ENCODE measurements around the gene FAM200A.

FAM200A gene

DNA sequence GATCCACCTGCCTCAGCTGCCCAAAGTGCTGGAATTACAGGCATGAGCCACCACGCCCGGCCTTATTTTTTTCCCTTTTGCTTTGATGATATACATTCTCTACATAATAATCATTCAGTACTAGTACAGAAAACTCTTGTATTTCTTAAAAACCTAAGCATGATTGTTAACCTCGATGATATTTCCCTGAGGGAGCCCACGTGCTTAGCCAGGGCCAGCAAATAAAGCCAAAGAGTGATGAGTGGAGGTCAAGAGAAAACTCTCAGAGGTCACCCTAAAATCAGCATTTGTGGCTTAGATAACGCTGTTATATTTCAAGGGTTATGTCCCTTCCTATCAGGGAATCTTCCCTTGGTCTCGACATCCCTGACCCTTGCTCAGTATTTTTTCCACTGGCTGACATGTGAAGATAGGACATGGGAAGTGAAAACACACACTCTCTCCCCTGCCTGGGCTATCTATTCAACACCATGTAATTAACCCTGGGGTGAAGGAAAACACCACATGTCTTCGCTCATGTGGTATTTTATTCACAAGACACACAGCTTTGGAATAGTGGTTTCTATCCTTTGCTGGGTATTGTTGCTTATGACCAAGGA is 12.6 kb downstream of the FAM200A start:
- H3K14ac ChIP-seq (ENCODE audit: low read length), result no peak overlapping the region
- H2BK12ac ChIP-seq (ENCODE audit: low read length), result no peak overlapping the region
- no peak overlapping the region for H2BK5ac ChIP-seq (ENCODE audit: low read length)
- WGBS, 2 donors (ENCODE audit: extremely low coverage in 2 of 2, insufficient read length in 2 of 2, insufficient replicate concordance in 1 of 2), result no CpG with 5 or more reads among the region's 7 CpGs
- no peak overlapping the region for H3K4ac ChIP-seq (ENCODE audit: low read length)
- no peaks in the 10 kb centered on the region for H3K27me3 ChIP-seq (ENCODE audit: control insufficient read depth in 3 of 3, insufficient read depth in 3 of 3, low read depth in 1 of 3, low read length in 3 of 3)
- no peak overlapping the region for H3K27ac ChIP-seq (replicated peaks; ENCODE audit: low read length)
- no peak overlapping the region for H3K23ac ChIP-seq (ENCODE audit: low read depth, low read length, poor library complexity)
- H3K36me3 ChIP-seq (replicated peaks in 1 of 2; ENCODE audit: control insufficient read depth in 2 of 2, insufficient read depth in 2 of 2, low read length in 2 of 2), result peaks cover 2 to 16% of the 10 kb centered on the region in 2 donors
- H2AK5ac ChIP-seq (ENCODE audit: low read depth, low read length), result no peak overlapping the region
- H3K9me3 ChIP-seq (replicated peaks in 1 of 2; ENCODE audit: control insufficient read depth in 2 of 2, insufficient read depth in 1 of 2, low read depth in 1 of 2, low read length in 2 of 2), result peaks cover 11 to 36% of the 10 kb centered on the region in 2 donors
- no peak for DNase-seq (ENCODE audit: low spot score)
- no peak overlapping the region for H2AFZ ChIP-seq (ENCODE audit: low read length)
- H4K91ac ChIP-seq (ENCODE audit: low read depth, low read length, poor library complexity), result no peak overlapping the region
- no peak overlapping the region for H3K9ac ChIP-seq (ENCODE audit: low read depth, low read length, poor library complexity)
- no peak overlapping the region for H3K18ac ChIP-seq (ENCODE audit: low read length)
- H3K4me3 ChIP-seq (ENCODE audit: low read length in 2 of 2), result no peak overlapping the region
- H3K4me1 ChIP-seq (ENCODE audit: control insufficient read depth in 2 of 2, insufficient read depth in 1 of 2, low read depth in 1 of 2, low read length in 2 of 2), result no peaks in the 10 kb centered on the region
- no peak overlapping the region for H2BK15ac ChIP-seq (ENCODE audit: low read length)
- H3K4me2 ChIP-seq (ENCODE audit: insufficient read depth, low read length, poor library complexity, severe bottlenecking), result no peak overlapping the region
- H3K79me1 ChIP-seq (ENCODE audit: low read depth, low read length), result no peaks in the 10 kb centered on the region
- no peak overlapping the region for H4K8ac ChIP-seq (ENCODE audit: low read depth, low read length)
- no peak overlapping the region for H2BK120ac ChIP-seq (ENCODE audit: low read depth, low read length)

DNA sequence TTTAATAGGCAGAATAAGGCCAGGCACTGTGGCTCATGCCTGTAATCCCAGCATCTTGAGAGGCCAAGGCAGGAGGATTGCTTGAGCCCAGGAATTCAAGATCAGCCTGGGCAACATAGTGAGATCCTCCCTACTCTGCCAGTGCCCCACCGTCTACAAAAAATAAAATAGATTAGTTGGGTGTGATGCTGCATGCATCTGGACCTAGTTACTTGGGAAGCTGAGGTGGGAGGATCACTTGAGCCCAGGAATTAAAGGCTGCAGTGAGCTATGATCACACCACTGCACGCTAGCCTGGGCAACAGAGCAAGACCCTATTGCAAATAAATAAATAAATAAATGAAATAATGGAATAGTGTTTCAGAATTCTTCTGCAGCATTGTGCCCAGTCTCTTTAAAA is 16.2 kb downstream of the FAM200A start:
- Histone ChIP-seq H3K27me3 (ENCODE audit: control insufficient read depth in 3 of 3, insufficient read depth in 3 of 3, low read depth in 1 of 3, low read length in 3 of 3) (no peaks in the 10 kb centered on the region), H3K4me1 (ENCODE audit: control insufficient read depth in 2 of 2, insufficient read depth in 1 of 2, low read depth in 1 of 2, low read length in 2 of 2) (no peaks in the 10 kb centered on the region), H3K79me1 (ENCODE audit: low read depth, low read length) (no peaks in the 10 kb centered on the region), H3K4me3 (ENCODE audit: low read length in 2 of 2) (no peak overlapping the region), H3K4me2 (ENCODE audit: insufficient read depth, low read length, poor library complexity, severe bottlenecking) (no peak overlapping the region), H3K9me3 (replicated peaks in 1 of 2; ENCODE audit: control insufficient read depth in 2 of 2, insufficient read depth in 1 of 2, low read depth in 1 of 2, low read length in 2 of 2) (peaks cover 40 to 47% of the 10 kb centered on the region in 2 donors), H2AK5ac (ENCODE audit: low read depth, low read length) (no peak overlapping the region), H3K4ac (ENCODE audit: low read length) (no peak overlapping the region), H2AFZ (ENCODE audit: low read length) (no peak overlapping the region), H3K27ac (replicated peaks; ENCODE audit: low read length) (no peak overlapping the region), H3K36me3 (replicated peaks in 1 of 2; ENCODE audit: control insufficient read depth in 2 of 2, insufficient read depth in 2 of 2, low read length in 2 of 2) (peaks cover 26 to 39% of the 10 kb centered on the region in 2 donors), H3K14ac (ENCODE audit: low read length) (no peak overlapping the region), H2BK120ac (ENCODE audit: low read depth, low read length) (no peak overlapping the region), H2BK15ac (ENCODE audit: low read length) (no peak overlapping the region), H4K91ac (ENCODE audit: low read depth, low read length, poor library complexity) (no peak overlapping the region), H3K23ac (ENCODE audit: low read depth, low read length, poor library complexity) (no peak overlapping the region), H3K18ac (ENCODE audit: low read length) (no peak overlapping the region), H3K9ac (ENCODE audit: low read depth, low read length, poor library complexity) (no peak overlapping the region), H2BK12ac (ENCODE audit: low read length) (no peak overlapping the region), H2BK5ac (ENCODE audit: low read length) (no peak overlapping the region), H4K8ac (ENCODE audit: low read depth, low read length) (no peak overlapping the region)
- no peak for DNase-seq (ENCODE audit: low spot score)
- WGBS, 2 donors (ENCODE audit: extremely low coverage in 2 of 2, insufficient read length in 2 of 2, insufficient replicate concordance in 1 of 2), result no CpG with 5 or more reads among the region's 2 CpGs

DNA sequence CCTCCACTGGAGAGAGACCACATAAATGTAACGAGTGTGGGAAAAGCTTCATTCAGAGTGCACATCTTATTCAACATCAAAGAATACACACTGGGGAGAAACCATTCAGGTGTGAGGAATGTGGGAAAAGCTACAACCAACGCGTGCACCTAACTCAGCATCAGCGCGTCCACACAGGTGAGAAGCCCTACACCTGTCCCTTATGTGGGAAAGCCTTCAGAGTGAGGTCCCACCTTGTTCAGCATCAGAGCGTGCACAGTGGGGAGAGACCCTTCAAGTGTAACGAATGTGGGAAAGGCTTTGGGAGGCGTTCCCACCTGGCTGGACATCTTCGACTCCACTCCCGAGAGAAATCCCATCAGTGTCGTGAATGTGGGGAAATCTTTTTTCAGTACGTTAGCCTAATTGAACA is 20.6 kb downstream of the FAM200A start:
- H2BK5ac ChIP-seq (ENCODE audit: low read length), result no peak overlapping the region
- no peak overlapping the region for H3K9ac ChIP-seq (ENCODE audit: low read depth, low read length, poor library complexity)
- H3K27ac ChIP-seq (replicated peaks; ENCODE audit: low read length), result no peak overlapping the region
- no peaks in the 10 kb centered on the region for H3K27me3 ChIP-seq (ENCODE audit: control insufficient read depth in 3 of 3, insufficient read depth in 3 of 3, low read depth in 1 of 3, low read length in 3 of 3)
- H2BK15ac ChIP-seq (ENCODE audit: low read length), result no peak overlapping the region
- no peak overlapping the region for H2BK12ac ChIP-seq (ENCODE audit: low read length)
- no CpG with 5 or more reads among the region's 12 CpGs for WGBS, 2 donors (ENCODE audit: extremely low coverage in 2 of 2, insufficient read length in 2 of 2, insufficient replicate concordance in 1 of 2)
- no peak overlapping the region for H3K14ac ChIP-seq (ENCODE audit: low read length)
- H3K18ac ChIP-seq (ENCODE audit: low read length), result no peak overlapping the region
- H4K8ac ChIP-seq (ENCODE audit: low read depth, low read length), result no peak overlapping the region
- no peaks in the 10 kb centered on the region for H3K4me1 ChIP-seq (ENCODE audit: control insufficient read depth in 2 of 2, insufficient read depth in 1 of 2, low read depth in 1 of 2, low read length in 2 of 2)
- H3K36me3 ChIP-seq (replicated peaks in 1 of 2; ENCODE audit: control insufficient read depth in 2 of 2, insufficient read depth in 2 of 2, low read length in 2 of 2), result peaks cover 42 to 78% of the 10 kb centered on the region in 2 donors
- H3K79me1 ChIP-seq (ENCODE audit: low read depth, low read length), result no peaks in the 10 kb centered on the region
- H2AFZ ChIP-seq (ENCODE audit: low read length), result no peak overlapping the region
- no peak overlapping the region for H3K4me3 ChIP-seq (ENCODE audit: low read length in 2 of 2)
- H3K9me3 ChIP-seq (replicated peaks in 1 of 2; ENCODE audit: control insufficient read depth in 2 of 2, insufficient read depth in 1 of 2, low read depth in 1 of 2, low read length in 2 of 2), result peaks cover 44 to 57% of the 10 kb centered on the region in 2 donors
- H3K4me2 ChIP-seq (ENCODE audit: insufficient read depth, low read length, poor library complexity, severe bottlenecking), result no peak overlapping the region
- no peak overlapping the region for H3K23ac ChIP-seq (ENCODE audit: low read depth, low read length, poor library complexity)
- H3K4ac ChIP-seq (ENCODE audit: low read length), result no peak overlapping the region
- DNase-seq (ENCODE audit: low spot score), result no peak
- no peak overlapping the region for H4K91ac ChIP-seq (ENCODE audit: low read depth, low read length, poor library complexity)
- no peak overlapping the region for H2AK5ac ChIP-seq (ENCODE audit: low read depth, low read length)
- no peak overlapping the region for H2BK120ac ChIP-seq (ENCODE audit: low read depth, low read length)

DNA sequence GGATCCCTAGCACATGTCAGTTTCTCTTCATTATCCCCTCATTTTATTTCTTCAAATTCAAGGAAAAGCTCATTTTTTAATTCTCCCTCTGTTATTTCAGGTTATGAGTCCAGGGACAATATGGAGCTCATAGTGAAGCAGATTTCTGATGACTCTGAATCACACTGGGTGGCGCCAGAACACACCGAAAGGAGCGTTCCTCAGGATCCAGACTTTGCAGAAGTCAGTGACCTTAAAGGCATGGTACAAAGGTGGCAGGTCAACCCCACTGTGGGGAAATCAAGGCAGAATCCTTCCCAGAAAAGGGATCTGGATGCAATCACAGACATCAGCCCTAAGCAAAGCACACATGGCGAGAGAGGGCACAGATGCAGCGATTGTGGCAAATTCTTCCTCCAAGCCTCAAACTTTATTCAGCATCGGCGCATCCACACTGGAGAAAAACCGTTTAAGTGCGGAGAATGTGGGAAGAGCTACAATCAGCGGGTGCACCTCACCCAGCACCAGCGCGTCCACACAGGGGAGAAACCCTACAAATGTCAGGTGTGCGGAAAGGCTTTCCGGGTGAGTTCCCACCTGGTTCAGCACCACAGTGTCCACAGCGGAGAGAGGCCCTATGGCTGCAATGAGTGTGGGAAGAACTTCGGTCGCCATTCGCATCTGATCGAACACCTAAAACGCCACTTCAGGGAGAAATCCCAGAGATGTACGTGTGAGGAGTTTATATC is 26.0 kb downstream of the FAM200A start:
- no peak overlapping the region for H2BK5ac ChIP-seq (ENCODE audit: low read length)
- H2AK5ac ChIP-seq (ENCODE audit: low read depth, low read length), result no peak overlapping the region
- no peak overlapping the region for H3K9ac ChIP-seq (ENCODE audit: low read depth, low read length, poor library complexity)
- no peak overlapping the region for H2BK15ac ChIP-seq (ENCODE audit: low read length)
- peaks cover 14 to 27% of the 10 kb centered on the region in 2 donors for H3K9me3 ChIP-seq (replicated peaks in 1 of 2; ENCODE audit: control insufficient read depth in 2 of 2, insufficient read depth in 1 of 2, low read depth in 1 of 2, low read length in 2 of 2)
- H2BK12ac ChIP-seq (ENCODE audit: low read length), result no peak overlapping the region
- H4K91ac ChIP-seq (ENCODE audit: low read depth, low read length, poor library complexity), result no peak overlapping the region
- no peak overlapping the region for H4K8ac ChIP-seq (ENCODE audit: low read depth, low read length)
- WGBS, 2 donors (ENCODE audit: extremely low coverage in 2 of 2, insufficient read length in 2 of 2, insufficient replicate concordance in 1 of 2), result no CpG with 5 or more reads among the region's 21 CpGs
- H3K79me1 ChIP-seq (ENCODE audit: low read depth, low read length), result no peaks in the 10 kb centered on the region
- no peak overlapping the region for H2BK120ac ChIP-seq (ENCODE audit: low read depth, low read length)
- no peak overlapping the region for H3K4ac ChIP-seq (ENCODE audit: low read length)
- H3K23ac ChIP-seq (ENCODE audit: low read depth, low read length, poor library complexity), result peak overlapping the region; percentile 3
- H3K18ac ChIP-seq (ENCODE audit: low read length), result no peak overlapping the region
- H2AFZ ChIP-seq (ENCODE audit: low read length), result no peak overlapping the region
- H3K36me3 ChIP-seq (replicated peaks in 1 of 2; ENCODE audit: control insufficient read depth in 2 of 2, insufficient read depth in 2 of 2, low read length in 2 of 2), result peaks cover 25 to 86% of the 10 kb centered on the region in 2 donors
- H3K4me1 ChIP-seq (ENCODE audit: control insufficient read depth in 2 of 2, insufficient read depth in 1 of 2, low read depth in 1 of 2, low read length in 2 of 2), result no peaks in the 10 kb centered on the region
- H3K27me3 ChIP-seq (ENCODE audit: control insufficient read depth in 3 of 3, insufficient read depth in 3 of 3, low read depth in 1 of 3, low read length in 3 of 3), result no peaks in the 10 kb centered on the region
- H3K27ac ChIP-seq (replicated peaks; ENCODE audit: low read length), result no peak overlapping the region
- H3K4me3 ChIP-seq (ENCODE audit: low read length in 2 of 2), result no peak overlapping the region
- no peak for DNase-seq (ENCODE audit: low spot score)
- H3K14ac ChIP-seq (ENCODE audit: low read length), result no peak overlapping the region
- no peak overlapping the region for H3K4me2 ChIP-seq (ENCODE audit: insufficient read depth, low read length, poor library complexity, severe bottlenecking)
